Stimulated activated CD8-positive, alpha-beta memory T cell treated with anti-CD3 and anti-CD28 coated beads, Interleukin-12 subunit alpha, Interleukin-12 subunit beta, amount 100 ng/mL, for 1 hour (primary cell): ENCODE results near the gene FGFBP1.
"Not testable (repeated sequence)": the region's sequence is repeated elsewhere in the genome, so short reads cannot be mapped to it uniquely, and the experiment has no call there.

Experiments
- DNase-seq: peaks from one replicate; pipeline ENCODE4 v3.0.0-alpha.2; 2020; ENCODE audit warnings: low read depth

The FGFBP1 gene

GRCh38 chr4:15945516-15945915 is 7.0 kb upstream of the FGFBP1 start:
- no peak for DNase-seq

- DNase-seq, result no peak
Observed at GRCh38 chr4:15944895-15945294, 6.4 kb upstream of the FGFBP1 start.

- no peak for DNase-seq
Observed at GRCh38 chr4:15942283-15942682, 3.7 kb upstream of the FGFBP1 start.

GRCh38 chr4:15938182-15938581 is 358 bp downstream of the FGFBP1 start:
- no peak for DNase-seq

GRCh38 chr4:15936495-15936894 is 2.0 kb downstream of the FGFBP1 start:
- DNase-seq, result no peak

GRCh38 chr4:15935504-15936402 is 2.8 kb downstream of the FGFBP1 start:
- DNase-seq, result no peak

GRCh38 chr4:15934259-15934658 is 4.3 kb downstream of the FGFBP1 start:
- DNase-seq, result no peak

GRCh38 chr4:15931451-15932210 is 6.9 kb downstream of the FGFBP1 start:
- DNase-seq, result no peak

- no peak for DNase-seq
Observed at GRCh38 chr4:15930314-15930713, 8.2 kb downstream of the FGFBP1 start.

- DNase-seq, result no peak
Observed at GRCh38 chr4:15929540-15929939, 9.0 kb downstream of the FGFBP1 start.

- DNase-seq, result no peak
Observed at GRCh38 chr4:15928883-15929282, 9.7 kb downstream of the FGFBP1 start.

- DNase-seq, result no peak
Observed at GRCh38 chr4:15926486-15926885, 12.1 kb downstream of the FGFBP1 start.

GRCh38 chr4:15925830-15926229 is 12.7 kb downstream of the FGFBP1 start:
- no peak for DNase-seq

GRCh38 chr4:15921592-15921932 is 17.0 kb downstream of the FGFBP1 start:
- DNase-seq, result no peak

- DNase-seq, result no peak
Observed at GRCh38 chr4:15920723-15921591, 17.6 kb downstream of the FGFBP1 start.

GRCh38 chr4:15918484-15919129 is 19.9 kb downstream of the FGFBP1 start:
- no peak for DNase-seq

GRCh38 chr4:15917297-15917696 is 21.2 kb downstream of the FGFBP1 start:
- no peak for DNase-seq

GRCh38 chr4:15916358-15916757 is 22.2 kb downstream of the FGFBP1 start:
- DNase-seq, result not testable (repeated sequence)

- no peak for DNase-seq
Observed at GRCh38 chr4:15914736-15915135, 23.8 kb downstream of the FGFBP1 start.

GRCh38 chr4:15914291-15914690 is 24.2 kb downstream of the FGFBP1 start:
- no peak for DNase-seq

GRCh38 chr4:15913631-15913970 is 24.9 kb downstream of the FGFBP1 start:
- DNase-seq, result no peak
